GM19455 (cell line): ENCODE data around the gene ALX1.
"Not testable (repeated sequence)": the region's sequence is repeated elsewhere in the genome, so short reads cannot be mapped to it uniquely, and the experiment has no call there.

Experiments used
- ATAC-seq: cut with Tn5 transposase; IDR thresholded peaks from one replicate; pipeline ENCODE4 v1.9.1; 2021; ENCODE audit not compliant: unreplicated experiment

ALX1 gene

GRCh38 chr12:85299053-85299452 is 19.0 kb downstream of the ALX1 start:
- ATAC-seq = no peak

GRCh38 chr12:85301051-85301450 is 21.0 kb downstream of the ALX1 start:
- no peak for ATAC-seq

- ATAC-seq = no peak
Measured at GRCh38 chr12:85308374-85308773, 28.4 kb downstream of the ALX1 start.

- no peak for ATAC-seq
Measured at GRCh38 chr12:85309125-85309566, 29.1 kb downstream of the ALX1 start.

- no peak for ATAC-seq
Measured at GRCh38 chr12:85310025-85310424, 30.0 kb downstream of the ALX1 start.

- no peak for ATAC-seq
Measured at GRCh38 chr12:85310456-85311076, 30.5 kb downstream of the ALX1 start.

GRCh38 chr12:85317866-85318636 is 38.0 kb downstream of the ALX1 start:
- ATAC-seq = not testable (repeated sequence)

GRCh38 chr12:85322715-85323114 is 42.7 kb downstream of the ALX1 start:
- no peak for ATAC-seq

- ATAC-seq = no peak
Measured at GRCh38 chr12:85325442-85325841, 45.4 kb downstream of the ALX1 start.

- ATAC-seq = no peak
Measured at GRCh38 chr12:85329913-85330312, 49.9 kb downstream of the ALX1 start.

GRCh38 chr12:85348779-85349178 is 68.8 kb downstream of the ALX1 start:
- no peak for ATAC-seq

- no peak for ATAC-seq
Measured at GRCh38 chr12:85350356-85350755, 70.3 kb downstream of the ALX1 start.
